Skin of body (tissue), 2 donors: Measurements from ENCODE around the gene TECTB. TPM values are rescaled to one million over a fixed set of nuclear protein-coding genes. Genes with fewer than 3 reads are reported as not detected.
"Not testable (repeated sequence)": the region's sequence is repeated elsewhere in the genome, so short reads cannot be mapped to it uniquely, and the experiment has no call there.

Experiments used
- DNase-seq: peaks from one replicate; lab custom pipeline; 2025; lab: John Stamatoyannopoulos, UW
- total RNA-seq: library from RNA; depleted of rRNA; stranded (reverse); fragments of >200 nt; gene quantifications from one replicate; pipeline ENCODE4 v1.2.3, GENCODE V29; 2014

The TECTB gene
- total RNA-seq: not detected

GRCh38 chr10:112283100-112283499 lies at the start of gene TECTB:
TSS of gene TECTB (plus strand) at chr10:112283400. CDS start at chr10:112283735, 335 bp downstream.
- no peak for DNase-seq

GRCh38 chr10:112235141-112235540 lies 48.1 kb upstream of the TECTB start:
- no peak for DNase-seq

GRCh38 chr10:112235920-112236319 lies 47.3 kb upstream of the TECTB start:
- DNase-seq: no peak

- no peak for DNase-seq
These were observed 46.7 kb upstream of the TECTB start for GRCh38 chr10:112236486-112236885.

GRCh38 chr10:112239347-112239746 lies 43.9 kb upstream of the TECTB start:
- no peak for DNase-seq

- DNase-seq: no peak
These were observed 42.8 kb upstream of the TECTB start for GRCh38 chr10:112240441-112240840.

GRCh38 chr10:112241651-112242341 lies 41.4 kb upstream of the TECTB start:
- no peak for DNase-seq

- DNase-seq: no peak
These were observed 40.4 kb upstream of the TECTB start for GRCh38 chr10:112242769-112243168.

GRCh38 chr10:112243713-112244112 lies 39.5 kb upstream of the TECTB start:
- DNase-seq: no peak

GRCh38 chr10:112244197-112244596 lies 39.0 kb upstream of the TECTB start:
- no peak for DNase-seq

- DNase-seq: no peak
These were observed 35.4 kb upstream of the TECTB start for GRCh38 chr10:112247791-112248190.

- DNase-seq: no peak
These were observed 34.5 kb upstream of the TECTB start for GRCh38 chr10:112248584-112249295.

GRCh38 chr10:112249722-112250121 lies 33.5 kb upstream of the TECTB start:
- no peak for DNase-seq

- no peak for DNase-seq
These were observed 32.6 kb upstream of the TECTB start for GRCh38 chr10:112250555-112250954.

- not testable (repeated sequence) for DNase-seq
These were observed 32.0 kb upstream of the TECTB start for GRCh38 chr10:112251238-112251637.

GRCh38 chr10:112258407-112258806 lies 24.8 kb upstream of the TECTB start:
- no peak for DNase-seq

- DNase-seq: no peak
These were observed 23.5 kb upstream of the TECTB start for GRCh38 chr10:112259688-112260087.

GRCh38 chr10:112260831-112261230 lies 22.4 kb upstream of the TECTB start:
- no peak for DNase-seq

GRCh38 chr10:112261281-112261822 lies 21.8 kb upstream of the TECTB start:
- no peak for DNase-seq

- no peak for DNase-seq
These were observed 20.7 kb upstream of the TECTB start for GRCh38 chr10:112262546-112262945.

- DNase-seq: no peak
These were observed 17.5 kb upstream of the TECTB start for GRCh38 chr10:112265745-112266144.

GRCh38 chr10:112269266-112269665 lies 13.9 kb upstream of the TECTB start:
- DNase-seq: no peak

- DNase-seq: no peak
These were observed 11.2 kb upstream of the TECTB start for GRCh38 chr10:112271982-112272381.
